WTC11 (cell line): ENCODE results near the gene PACS1. TPM values are rescaled to one million over a fixed set of nuclear protein-coding genes. Genes with fewer than 3 reads are reported as not detected.

Source experiments
- ATAC-seq: fragments of 200-7000 bp; cut with Tn5 transposase; 2 replicates; pipeline ENCODE4 v1.10.0; 2021; ENCODE audit warnings: mild to moderate bottlenecking, moderate library complexity
- CTCF ChIA-PET: fragments of 300-600 bp; sonication (Branson Sonifier 250); formaldehyde crosslinking; loops from one replicate; lab custom pipeline; 2021; ENCODE audit warnings: antibody characterized with exemption; lab: Charles Lee
- POLR2A ChIA-PET: fragments of 350-600 bp; sonication (Branson Sonifier 250); formaldehyde crosslinking; loops from one replicate; lab custom pipeline; 2021; ENCODE audit warnings: antibody characterized with exemption; lab: Charles Lee
- DNase-seq: peaks from one replicate; pipeline ENCODE4 v3.0.0; 2021; ENCODE audit warnings: low spot score
- H3K27ac Mint-ChIP-seq: 2 replicates; pipeline ENCODE4 v1.8.0; 2021; ENCODE audit warnings: mixed read lengths
- H3K27me3 Mint-ChIP-seq: 2 replicates; pipeline ENCODE4 v1.8.0; 2021; ENCODE audit warnings: low read depth, mild to moderate bottlenecking, moderate library complexity, mixed read lengths
- H3K36me3 Mint-ChIP-seq: 2 replicates; pipeline ENCODE4 v1.8.0; 2021; ENCODE audit warnings: mixed read lengths
- H3K4me1 Mint-ChIP-seq: 2 replicates; pipeline ENCODE4 v1.8.0; 2022; ENCODE audit warnings: mixed read lengths
- H3K4me3 Mint-ChIP-seq: 2 replicates; pipeline ENCODE4 v1.8.0; 2021; ENCODE audit warnings: mild to moderate bottlenecking, moderate library complexity, mixed read lengths
- H3K9me3 Mint-ChIP-seq: 2 replicates; pipeline ENCODE4 v1.8.0; 2021; ENCODE audit warnings: mixed read lengths
- CTCF ChIP-seq: fragments of 200-600 bp; IDR thresholded peaks from 2 replicates; pipeline ENCODE4 v1.8.0; 2022; ENCODE audit warnings: antibody characterized with exemption
- E2F5 ChIP-seq: sonication (generic); formaldehyde crosslinking; IDR thresholded peaks from 2 replicates; pipeline ENCODE4 v1.8.1; 2022; ENCODE audit warnings: mild to moderate bottlenecking, moderate library complexity, missing genetic modification reagents
- ESRRA ChIP-seq: sonication (generic); formaldehyde crosslinking; IDR thresholded peaks from 2 replicates; pipeline ENCODE4 v1.8.1; 2022; ENCODE audit warnings: mild to moderate bottlenecking, missing genetic modification reagents, borderline replicate concordance
- FOXP1 ChIP-seq: sonication (generic); formaldehyde crosslinking; IDR thresholded peaks from 2 replicates; pipeline ENCODE4 v1.8.0; 2022; ENCODE audit warnings: missing genetic modification reagents, mild to moderate bottlenecking, moderate library complexity, borderline replicate concordance
- GABPB1 ChIP-seq: sonication (generic); formaldehyde crosslinking; IDR thresholded peaks from 2 replicates; pipeline ENCODE4 v1.8.1; 2023; ENCODE audit warnings: mild to moderate bottlenecking, missing genetic modification reagents
- HMGA2 ChIP-seq: fragments of 250-450 bp; sonication (Bioruptor Pico); IDR thresholded peaks from 2 replicates; pipeline ENCODE4 v1.4.0; 2021; ENCODE audit warnings: mild to moderate bottlenecking, moderate library complexity
- IRF1 ChIP-seq: sonication (generic); formaldehyde crosslinking; IDR thresholded peaks from 2 replicates; pipeline ENCODE4 v1.8.0; 2023; ENCODE audit warnings: missing genetic modification reagents
- TEAD4 ChIP-seq: sonication (generic); formaldehyde crosslinking; IDR thresholded peaks from 2 replicates; pipeline ENCODE4 v1.8.0; 2022; ENCODE audit warnings: mild to moderate bottlenecking, missing genetic modification reagents
- TP53 ChIP-seq: sonication (generic); formaldehyde crosslinking; IDR thresholded peaks from 2 replicates; pipeline ENCODE4 v1.8.1; 2023; ENCODE audit warnings: mild to moderate bottlenecking, missing genetic modification reagents
- USF1 ChIP-seq: sonication (generic); formaldehyde crosslinking; IDR thresholded peaks from 2 replicates; pipeline ENCODE4 v1.8.0; 2022; ENCODE audit warnings: mild to moderate bottlenecking, missing genetic modification reagents
- ZNF317 ChIP-seq: sonication (generic); formaldehyde crosslinking; IDR thresholded peaks from 2 replicates; pipeline ENCODE4 v1.8.1; 2023; ENCODE audit warnings: low read depth, mild to moderate bottlenecking, moderate library complexity, missing genetic modification reagents, borderline replicate concordance
- ZNF416 ChIP-seq: fragments of 250-450 bp; sonication (Bioruptor Pico); IDR thresholded peaks from 2 replicates; pipeline ENCODE4 v1.9.0; 2021; ENCODE audit warnings: mild to moderate bottlenecking, inconsistent platforms
- ZNF423 ChIP-seq: fragments of 250-450 bp; sonication (Bioruptor Pico); IDR thresholded peaks from 2 replicates; pipeline ENCODE4 v2.1.2; 2022; ENCODE audit warnings: mild to moderate bottlenecking, moderate library complexity
- total RNA-seq: library from RNA; stranded (reverse); gene quantifications from 3 replicates; pipeline ENCODE4 v1.2.3, GENCODE V29; 2021
- TF ChIP-seq, protein P1 (sequence below): sonication (generic); formaldehyde crosslinking; conservative IDR thresholded peaks from 2 replicates; pipeline ENCODE4 v1.8.1; 2023; ENCODE audit warnings: mild to moderate bottlenecking, low read depth, missing genetic modification reagents, moderate library complexity
- TF ChIP-seq, protein P2 (sequence below): sonication (generic); formaldehyde crosslinking; IDR thresholded peaks from 2 replicates; pipeline ENCODE4 v1.8.1; 2022; ENCODE audit warnings: missing genetic modification reagents, borderline replicate concordance
- TF ChIP-seq, protein P3 (sequence below): sonication (generic); formaldehyde crosslinking; IDR thresholded peaks from 2 replicates; pipeline ENCODE4 v1.8.1; 2023; ENCODE audit warnings: mild to moderate bottlenecking, moderate library complexity, missing genetic modification reagents
- TF ChIP-seq, protein P4 (sequence below): fragments of 250-450 bp; sonication (Bioruptor Pico); conservative IDR thresholded peaks from 2 replicates; pipeline ENCODE4 v1.9.0; 2021; ENCODE audit warnings: mild to moderate bottlenecking
- TF ChIP-seq, protein P5 (sequence below): sonication (generic); formaldehyde crosslinking; IDR thresholded peaks from 2 replicates; pipeline ENCODE4 v1.8.0; 2023; ENCODE audit warnings: missing genetic modification reagents, mild to moderate bottlenecking, borderline replicate concordance

The PACS1 gene
- total RNA-seq, 1 experiment from 2014 or later: 34.8 TPM

DNA sequence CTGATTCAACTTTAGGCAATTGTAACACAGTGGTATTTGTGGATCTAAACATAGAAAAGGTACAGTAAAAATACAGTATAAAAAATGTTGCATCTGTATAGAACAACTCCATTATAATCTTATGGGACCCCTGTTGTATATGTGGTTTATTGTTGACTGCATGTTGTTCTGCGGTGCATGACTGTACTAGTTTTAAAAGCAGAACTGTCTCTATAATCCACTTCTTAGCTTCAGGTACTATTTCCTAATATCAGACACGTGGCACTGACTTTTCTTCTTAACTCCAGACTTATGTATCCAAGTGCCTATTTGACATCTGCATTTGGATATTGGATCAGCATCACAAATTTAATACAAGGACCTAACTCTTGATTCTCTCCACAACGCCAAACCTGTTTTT lies 41.1 kb downstream of the PACS1 start (continued):
- TF ChIP-seq E2F5 (no peak), ZNF317 (CRISPR knock-in tag) (no peak), ESRRA (CRISPR knock-in tag) (no peak), TP53 (CRISPR knock-in tag) (no peak), CTCF (no peak)
- TF ChIP-seq, protein P1, sequence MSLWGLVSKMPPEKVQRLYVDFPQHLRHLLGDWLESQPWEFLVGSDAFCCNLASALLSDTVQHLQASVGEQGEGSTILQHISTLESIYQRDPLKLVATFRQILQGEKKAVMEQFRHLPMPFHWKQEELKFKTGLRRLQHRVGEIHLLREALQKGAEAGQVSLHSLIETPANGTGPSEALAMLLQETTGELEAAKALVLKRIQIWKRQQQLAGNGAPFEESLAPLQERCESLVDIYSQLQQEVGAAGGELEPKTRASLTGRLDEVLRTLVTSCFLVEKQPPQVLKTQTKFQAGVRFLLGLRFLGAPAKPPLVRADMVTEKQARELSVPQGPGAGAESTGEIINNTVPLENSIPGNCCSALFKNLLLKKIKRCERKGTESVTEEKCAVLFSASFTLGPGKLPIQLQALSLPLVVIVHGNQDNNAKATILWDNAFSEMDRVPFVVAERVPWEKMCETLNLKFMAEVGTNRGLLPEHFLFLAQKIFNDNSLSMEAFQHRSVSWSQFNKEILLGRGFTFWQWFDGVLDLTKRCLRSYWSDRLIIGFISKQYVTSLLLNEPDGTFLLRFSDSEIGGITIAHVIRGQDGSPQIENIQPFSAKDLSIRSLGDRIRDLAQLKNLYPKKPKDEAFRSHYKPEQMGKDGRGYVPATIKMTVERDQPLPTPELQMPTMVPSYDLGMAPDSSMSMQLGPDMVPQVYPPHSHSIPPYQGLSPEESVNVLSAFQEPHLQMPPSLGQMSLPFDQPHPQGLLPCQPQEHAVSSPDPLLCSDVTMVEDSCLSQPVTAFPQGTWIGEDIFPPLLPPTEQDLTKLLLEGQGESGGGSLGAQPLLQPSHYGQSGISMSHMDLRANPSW (CRISPR knock-in tag): no peak
- TF ChIP-seq, protein P2, sequence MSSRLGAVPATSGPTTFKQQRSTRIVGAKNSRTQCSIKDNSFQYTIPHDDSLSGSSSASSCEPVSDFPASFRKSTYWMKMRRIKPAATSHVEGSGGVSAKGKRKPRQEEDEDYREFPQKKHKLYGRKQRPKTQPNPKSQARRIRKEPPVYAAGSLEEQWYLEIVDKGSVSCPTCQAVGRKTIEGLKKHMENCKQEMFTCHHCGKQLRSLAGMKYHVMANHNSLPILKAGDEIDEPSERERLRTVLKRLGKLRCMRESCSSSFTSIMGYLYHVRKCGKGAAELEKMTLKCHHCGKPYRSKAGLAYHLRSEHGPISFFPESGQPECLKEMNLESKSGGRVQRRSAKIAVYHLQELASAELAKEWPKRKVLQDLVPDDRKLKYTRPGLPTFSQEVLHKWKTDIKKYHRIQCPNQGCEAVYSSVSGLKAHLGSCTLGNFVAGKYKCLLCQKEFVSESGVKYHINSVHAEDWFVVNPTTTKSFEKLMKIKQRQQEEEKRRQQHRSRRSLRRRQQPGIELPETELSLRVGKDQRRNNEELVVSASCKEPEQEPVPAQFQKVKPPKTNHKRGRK (CRISPR knock-in tag): no peak
- TF ChIP-seq, protein P3, sequence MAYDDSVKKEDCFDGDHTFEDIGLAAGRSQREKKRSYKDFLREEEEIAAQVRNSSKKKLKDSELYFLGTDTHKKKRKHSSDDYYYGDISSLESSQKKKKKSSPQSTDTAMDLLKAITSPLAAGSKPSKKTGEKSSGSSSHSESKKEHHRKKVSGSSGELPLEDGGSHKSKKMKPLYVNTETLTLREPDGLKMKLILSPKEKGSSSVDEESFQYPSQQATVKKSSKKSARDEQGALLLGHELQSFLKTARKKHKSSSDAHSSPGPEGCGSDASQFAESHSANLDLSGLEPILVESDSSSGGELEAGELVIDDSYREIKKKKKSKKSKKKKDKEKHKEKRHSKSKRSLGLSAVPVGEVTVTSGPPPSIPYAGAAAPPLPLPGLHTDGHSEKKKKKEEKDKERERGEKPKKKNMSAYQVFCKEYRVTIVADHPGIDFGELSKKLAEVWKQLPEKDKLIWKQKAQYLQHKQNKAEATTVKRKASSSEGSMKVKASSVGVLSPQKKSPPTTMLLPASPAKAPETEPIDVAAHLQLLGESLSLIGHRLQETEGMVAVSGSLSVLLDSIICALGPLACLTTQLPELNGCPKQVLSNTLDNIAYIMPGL (CRISPR knock-in tag): no peak

DNA sequence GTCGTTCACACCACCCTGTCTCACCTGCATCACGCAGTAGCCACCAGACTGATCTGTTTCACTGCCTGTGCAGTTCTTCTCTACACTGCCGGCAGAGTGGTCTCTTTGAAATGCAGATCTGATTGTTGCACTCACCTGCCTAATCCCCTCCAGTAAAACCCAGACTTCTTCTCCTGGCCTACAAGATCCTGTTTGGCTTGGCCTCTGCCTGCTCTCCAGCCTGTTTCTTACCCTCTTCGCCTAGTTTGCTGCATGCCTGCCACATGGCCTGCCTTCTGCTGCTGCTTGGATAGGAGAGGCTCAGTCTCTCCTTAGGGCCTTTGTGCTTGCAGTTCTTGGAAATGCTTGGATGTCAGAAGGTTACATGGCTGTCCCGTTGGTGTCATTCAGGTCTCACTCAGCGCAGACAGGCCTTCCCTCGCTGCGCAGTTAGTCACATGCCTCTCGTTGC lies 42.0 kb downstream of the PACS1 start:
- Mint-ChIP-seq H3K27ac (peak overlapping the region; percentile 69), H3K4me3 (peak overlapping the region; percentile 14; the same call in 1 of the 2 replicates), H3K36me3 (no peaks in the 10 kb centered on the region), H3K4me1 (peaks cover 46% of the 10 kb centered on the region), H3K27me3 (no peaks in the 10 kb centered on the region), H3K9me3 (no peaks in the 10 kb centered on the region)
- ChIA-PET POLR2A (no interaction called here), CTCF (no interaction called here)
- ATAC-seq (peak; percentile 80), DNase-seq (peak; percentile 30)
- TF ChIP-seq IRF1: no peak
- TF ChIP-seq ZNF416 (CRISPR knock-in tag): no peak
- TF ChIP-seq, protein P4, sequence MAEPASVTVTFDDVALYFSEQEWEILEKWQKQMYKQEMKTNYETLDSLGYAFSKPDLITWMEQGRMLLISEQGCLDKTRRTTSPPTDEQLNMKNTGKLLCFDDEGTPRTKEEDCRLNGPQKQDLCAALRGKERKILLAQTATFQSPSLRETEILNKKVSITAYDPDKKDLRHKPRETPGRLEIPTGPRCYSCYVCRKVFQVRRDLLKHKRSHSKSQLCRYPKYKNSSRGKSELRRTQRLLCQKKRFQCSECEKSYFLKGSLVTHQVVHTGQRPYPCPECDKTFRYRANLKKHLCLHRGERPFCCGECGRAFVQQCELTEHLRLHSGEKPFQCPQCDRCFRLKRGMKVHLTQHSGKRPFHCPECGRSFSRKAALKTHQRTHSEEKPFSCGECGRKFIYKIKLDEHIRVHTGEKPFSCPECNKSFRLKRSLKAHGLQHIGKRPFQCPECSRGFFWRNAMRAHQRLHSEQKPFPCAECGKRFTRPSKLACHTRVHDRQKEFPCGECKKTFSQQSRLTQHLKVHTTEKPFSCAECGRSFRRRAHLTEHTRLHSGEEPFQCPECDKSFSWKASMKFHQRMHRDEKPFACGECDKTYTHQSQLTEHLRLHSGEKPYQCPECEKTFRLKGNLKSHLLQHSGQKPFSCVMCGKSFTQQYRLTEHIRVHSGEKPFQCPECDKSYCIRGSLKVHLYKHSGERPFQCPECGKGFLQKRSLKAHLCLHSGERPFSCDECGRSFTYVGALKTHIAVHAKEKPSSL (CRISPR knock-in tag): no peak
- no peak for TF ChIP-seq FOXP1 (CRISPR knock-in tag)
- TF ChIP-seq HMGA2 (CRISPR knock-in tag): no peak
- TF ChIP-seq USF1: no peak
- no peak for TF ChIP-seq TEAD4 (CRISPR knock-in tag)
- TF ChIP-seq, protein P5, sequence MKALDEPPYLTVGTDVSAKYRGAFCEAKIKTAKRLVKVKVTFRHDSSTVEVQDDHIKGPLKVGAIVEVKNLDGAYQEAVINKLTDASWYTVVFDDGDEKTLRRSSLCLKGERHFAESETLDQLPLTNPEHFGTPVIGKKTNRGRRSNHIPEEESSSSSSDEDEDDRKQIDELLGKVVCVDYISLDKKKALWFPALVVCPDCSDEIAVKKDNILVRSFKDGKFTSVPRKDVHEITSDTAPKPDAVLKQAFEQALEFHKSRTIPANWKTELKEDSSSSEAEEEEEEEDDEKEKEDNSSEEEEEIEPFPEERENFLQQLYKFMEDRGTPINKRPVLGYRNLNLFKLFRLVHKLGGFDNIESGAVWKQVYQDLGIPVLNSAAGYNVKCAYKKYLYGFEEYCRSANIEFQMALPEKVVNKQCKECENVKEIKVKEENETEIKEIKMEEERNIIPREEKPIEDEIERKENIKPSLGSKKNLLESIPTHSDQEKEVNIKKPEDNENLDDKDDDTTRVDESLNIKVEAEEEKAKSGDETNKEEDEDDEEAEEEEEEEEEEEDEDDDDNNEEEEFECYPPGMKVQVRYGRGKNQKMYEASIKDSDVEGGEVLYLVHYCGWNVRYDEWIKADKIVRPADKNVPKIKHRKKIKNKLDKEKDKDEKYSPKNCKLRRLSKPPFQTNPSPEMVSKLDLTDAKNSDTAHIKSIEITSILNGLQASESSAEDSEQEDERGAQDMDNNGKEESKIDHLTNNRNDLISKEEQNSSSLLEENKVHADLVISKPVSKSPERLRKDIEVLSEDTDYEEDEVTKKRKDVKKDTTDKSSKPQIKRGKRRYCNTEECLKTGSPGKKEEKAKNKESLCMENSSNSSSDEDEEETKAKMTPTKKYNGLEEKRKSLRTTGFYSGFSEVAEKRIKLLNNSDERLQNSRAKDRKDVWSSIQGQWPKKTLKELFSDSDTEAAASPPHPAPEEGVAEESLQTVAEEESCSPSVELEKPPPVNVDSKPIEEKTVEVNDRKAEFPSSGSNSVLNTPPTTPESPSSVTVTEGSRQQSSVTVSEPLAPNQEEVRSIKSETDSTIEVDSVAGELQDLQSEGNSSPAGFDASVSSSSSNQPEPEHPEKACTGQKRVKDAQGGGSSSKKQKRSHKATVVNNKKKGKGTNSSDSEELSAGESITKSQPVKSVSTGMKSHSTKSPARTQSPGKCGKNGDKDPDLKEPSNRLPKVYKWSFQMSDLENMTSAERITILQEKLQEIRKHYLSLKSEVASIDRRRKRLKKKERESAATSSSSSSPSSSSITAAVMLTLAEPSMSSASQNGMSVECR (CRISPR knock-in tag): no peak
- no peak for TF ChIP-seq GABPB1 (CRISPR knock-in tag)
- peak; percentile 0; the same call in 1 of the 2 replicates for TF ChIP-seq ZNF423 (CRISPR knock-in tag)
